ENCODE measurements around the gene C6orf163.

The C6orf163 gene

GRCh38 chr6:87407901-87408720, 63.5 kb downstream of the C6orf163 start, which contains the start of gene CFAP206:
Gene CFAP206, plus strand, starts transcription at chr6:87407972. Its CDS starts 1,868 bp downstream, at chr6:87409840.
- H3K9ac ChIP-seq (ENCODE audit: low read length in 2 of 2): peak within 1 kb of the TSS; percentile 70 to 78
- no peaks in the 10 kb centered on the region for H3K4me1 ChIP-seq (ENCODE audit: control insufficient read depth, insufficient read depth, low read length)
- peak within 1 kb of the TSS; percentile 80 to 89 for H3K4me3 ChIP-seq (ENCODE audit: low read length in 2 of 2)
- H3K36me3 ChIP-seq (ENCODE audit: control insufficient read depth in 2 of 2, insufficient read depth in 2 of 2, low read length in 2 of 2): no peaks in the 10 kb centered on the region
- no peaks in the 10 kb centered on the region for H3K9me3 ChIP-seq (ENCODE audit: control insufficient read depth in 2 of 2, low read length in 2 of 2)
- H3K27ac ChIP-seq (ENCODE audit: low read length): peak within 1 kb of the TSS; percentile 62
- no peaks in the 10 kb centered on the region for H3K27me3 ChIP-seq (ENCODE audit: control insufficient read depth in 1 of 2, insufficient read depth in 2 of 2, low read length in 2 of 2)

- no peaks in the 10 kb centered on the region for H3K36me3 ChIP-seq (ENCODE audit: control insufficient read depth in 2 of 2, insufficient read depth in 2 of 2, low read length in 2 of 2)
- H3K27ac ChIP-seq (ENCODE audit: low read length): peak overlapping the region; percentile 62
- no peaks in the 10 kb centered on the region for H3K4me1 ChIP-seq (ENCODE audit: control insufficient read depth, insufficient read depth, low read length)
- no peaks in the 10 kb centered on the region for H3K9me3 ChIP-seq (ENCODE audit: control insufficient read depth in 2 of 2, low read length in 2 of 2)
- H3K4me3 ChIP-seq (ENCODE audit: low read length in 2 of 2): peak overlapping the region; percentile 73 to 89
- no peaks in the 10 kb centered on the region for H3K27me3 ChIP-seq (ENCODE audit: control insufficient read depth in 1 of 2, insufficient read depth in 2 of 2, low read length in 2 of 2)
- H3K9ac ChIP-seq (ENCODE audit: low read length in 2 of 2): peak overlapping the region; percentile 70 to 78
Measured at GRCh38 chr6:87408721-87409155, 64.1 kb downstream of the C6orf163 start.

Data from stomach smooth muscle (tissue), 2 donors.